HEK293 (cell line): ENCODE measurements around the gene MLXIPL.

Source experiments
- CTCF ChIP-seq: fragments of 450-650 bp; formaldehyde crosslinking; IDR thresholded peaks from 2 replicates; pipeline ENCODE4 v1.5.1; 2016; ENCODE audit warnings: missing biosample characterization, missing genetic modification characterization
- OVOL3 ChIP-seq: fragments of 450-650 bp; formaldehyde crosslinking; IDR thresholded peaks from 2 replicates; pipeline ENCODE4 v1.5.1; 2016; ENCODE audit warnings: missing biosample characterization, missing genetic modification characterization
- SCRT1 ChIP-seq: fragments of 450-650 bp; formaldehyde crosslinking; IDR thresholded peaks from 2 replicates; pipeline ENCODE4 v1.5.1; 2016; ENCODE audit warnings: missing biosample characterization, missing genetic modification characterization, borderline replicate concordance
- ZNF19 ChIP-seq: fragments of 450-650 bp; formaldehyde crosslinking; IDR thresholded peaks from 2 replicates; pipeline ENCODE4; 2016; ENCODE audit warnings: missing biosample characterization, missing genetic modification characterization, low read depth

- no peak for TF ChIP-seq SCRT1 (tag by site-specific recombination)
- TF ChIP-seq ZNF19 (tag by site-specific recombination), result no peak
- no peak for TF ChIP-seq CTCF (tag by site-specific recombination)
- TF ChIP-seq OVOL3, result no peak
These were observed 25.0 kb downstream of the MLXIPL start for GRCh38 chr7:73599151-73599882.
